Activated gamma-delta T cell treated with Interleukin-2 at 50 U/mL for 16 hours (primary cell): ENCODE measurements around the gene SBF2.
"Not testable (repeated sequence)": the region's sequence is repeated elsewhere in the genome, so short reads cannot be mapped to it uniquely, and the experiment has no call there.

Experiments
- DNase-seq: peaks from one replicate; pipeline ENCODE4 v3.0.0-alpha.2; 2020

SBF2 gene

GRCh38 chr11:10160350-10160749 is 133.7 kb downstream of the SBF2 start:
- no peak for DNase-seq

GRCh38 chr11:10158461-10158860 is 135.6 kb downstream of the SBF2 start:
- DNase-seq: no peak

- DNase-seq: no peak
Measured at GRCh38 chr11:10155793-10156490, 138.1 kb downstream of the SBF2 start.

DNA sequence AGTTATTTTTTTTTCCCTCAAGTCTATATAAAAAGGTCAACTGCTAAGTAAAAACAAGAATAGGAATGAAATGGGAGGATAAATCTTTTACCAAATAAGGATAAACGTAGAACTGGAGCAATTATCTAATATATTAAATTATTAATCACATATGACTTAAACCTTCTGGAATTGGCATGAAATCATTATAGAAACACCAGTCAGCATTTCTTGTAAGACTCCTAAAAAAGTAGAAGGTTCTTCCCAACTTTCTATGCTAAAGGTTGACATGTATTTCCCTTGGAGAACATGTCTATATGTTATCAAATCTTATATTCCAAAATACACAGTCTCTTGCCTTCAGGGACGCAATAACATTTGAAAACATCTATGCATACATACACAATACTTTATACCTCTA is 143.2 kb downstream of the SBF2 start:
- DNase-seq: no peak

DNA sequence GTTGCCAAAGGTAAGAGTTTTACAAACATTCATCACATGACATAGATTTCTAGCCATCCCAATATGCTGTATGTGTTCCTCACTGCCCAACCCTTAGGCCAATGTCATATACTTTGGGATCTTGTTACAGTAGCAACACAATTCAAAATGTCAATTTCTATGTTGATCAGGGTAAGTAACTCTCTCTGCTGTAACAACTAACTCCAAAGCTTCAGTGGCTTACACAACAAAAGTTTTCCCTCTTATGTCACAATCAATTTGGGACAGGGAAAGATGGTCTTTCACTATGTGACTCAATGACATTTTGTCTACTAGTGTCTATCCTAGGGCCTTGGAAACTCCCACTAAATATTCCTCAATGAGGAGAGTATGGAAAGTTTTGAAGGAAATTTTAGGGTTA is 144.5 kb downstream of the SBF2 start:
- no peak for DNase-seq

GRCh38 chr11:10147195-10147594 is 146.8 kb downstream of the SBF2 start:
- no peak for DNase-seq

DNA sequence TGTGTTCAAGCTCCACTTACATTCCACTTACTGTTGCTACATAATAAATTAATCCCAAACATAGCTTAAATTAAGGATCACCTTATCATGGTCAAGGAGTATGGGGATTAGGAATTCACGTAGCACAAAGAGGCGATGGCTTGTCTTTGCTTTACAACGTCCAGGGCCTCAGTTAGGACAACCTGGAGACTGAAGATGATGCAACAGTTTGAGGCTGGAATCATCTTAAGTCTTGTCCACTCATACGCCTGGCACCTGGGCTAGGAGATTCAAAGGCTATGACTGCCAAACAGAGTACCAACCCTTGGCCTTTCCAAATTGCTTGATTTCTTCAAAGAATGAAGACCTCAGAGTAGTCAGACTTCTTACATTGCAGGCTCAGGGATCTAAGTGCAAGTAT is 149.1 kb downstream of the SBF2 start:
- no peak for DNase-seq

DNA sequence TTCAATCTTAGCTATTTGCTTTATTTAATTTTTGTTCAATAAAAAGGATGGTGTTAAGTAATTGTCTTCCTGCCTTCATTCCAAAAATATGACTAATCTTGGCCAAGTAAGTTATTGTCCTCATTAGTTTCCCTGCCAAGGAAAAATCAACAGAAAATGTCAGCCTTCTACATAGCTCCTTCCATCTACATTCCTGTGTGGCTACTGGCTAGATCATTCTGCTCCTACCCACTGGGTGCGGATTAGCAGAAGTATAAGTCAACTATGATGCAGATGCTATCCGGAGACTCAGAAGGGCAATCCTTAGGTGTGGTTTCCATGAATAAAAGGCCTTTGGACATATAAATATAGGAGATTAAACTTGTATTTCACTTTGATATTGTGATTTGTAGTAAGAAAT is 154.4 kb downstream of the SBF2 start:
- DNase-seq: no peak

- DNase-seq: no peak
Measured at GRCh38 chr11:10139143-10139542, 154.9 kb downstream of the SBF2 start.

DNA sequence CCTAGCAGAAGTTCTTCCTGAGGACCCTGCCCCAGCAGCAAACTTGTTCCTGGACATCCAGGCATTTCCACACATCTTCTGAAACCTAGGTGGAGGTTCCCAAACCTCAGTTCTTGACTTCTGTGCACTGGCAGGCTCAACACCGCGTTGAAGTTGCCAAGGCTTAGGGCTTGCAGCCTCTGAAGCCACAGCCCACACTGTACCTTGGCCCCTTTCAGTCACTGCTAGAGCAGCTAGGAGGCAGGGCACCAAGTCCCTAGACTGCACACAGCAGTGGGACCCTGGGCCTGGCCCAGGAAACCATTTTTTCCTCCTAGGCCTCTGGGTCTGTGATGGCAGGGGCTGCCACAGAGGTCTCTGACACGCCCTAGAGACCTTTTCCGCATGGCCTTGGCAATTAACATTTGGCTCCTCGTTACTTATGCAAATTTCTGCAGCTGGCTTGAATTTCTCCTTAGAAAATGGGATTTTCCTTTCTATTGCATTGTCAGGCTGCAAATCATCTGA is 159.0 kb downstream of the SBF2 start:
- no peak for DNase-seq

- DNase-seq: not testable (repeated sequence)
Measured at GRCh38 chr11:10134226-10134625, 159.8 kb downstream of the SBF2 start.

GRCh38 chr11:10133251-10133650 is 160.8 kb downstream of the SBF2 start:
- DNase-seq: not testable (repeated sequence)

- DNase-seq: no peak
Measured at GRCh38 chr11:10130875-10131274, 163.1 kb downstream of the SBF2 start.

DNA sequence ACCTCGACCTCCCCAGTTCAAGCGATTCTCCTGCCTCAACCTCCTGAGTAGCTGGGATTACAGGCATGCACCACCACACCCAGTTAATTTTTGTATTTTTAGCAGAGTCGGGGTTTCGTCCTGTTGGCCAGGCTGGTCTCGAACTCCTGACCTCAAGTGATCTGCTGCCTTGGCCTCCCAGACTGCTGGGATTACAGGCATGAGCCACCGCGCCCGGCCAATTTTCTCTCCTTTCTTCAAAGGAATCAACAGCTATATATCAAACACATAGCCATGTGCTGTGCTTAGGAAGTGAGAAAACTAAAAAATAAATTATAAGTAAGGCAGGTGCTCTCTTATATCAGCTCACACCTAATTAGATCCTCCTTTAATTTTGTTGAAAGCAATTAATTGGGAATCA is 164.8 kb downstream of the SBF2 start:
- not testable (repeated sequence) for DNase-seq

GRCh38 chr11:10125522-10126133 is 168.4 kb downstream of the SBF2 start:
- no peak for DNase-seq

DNA sequence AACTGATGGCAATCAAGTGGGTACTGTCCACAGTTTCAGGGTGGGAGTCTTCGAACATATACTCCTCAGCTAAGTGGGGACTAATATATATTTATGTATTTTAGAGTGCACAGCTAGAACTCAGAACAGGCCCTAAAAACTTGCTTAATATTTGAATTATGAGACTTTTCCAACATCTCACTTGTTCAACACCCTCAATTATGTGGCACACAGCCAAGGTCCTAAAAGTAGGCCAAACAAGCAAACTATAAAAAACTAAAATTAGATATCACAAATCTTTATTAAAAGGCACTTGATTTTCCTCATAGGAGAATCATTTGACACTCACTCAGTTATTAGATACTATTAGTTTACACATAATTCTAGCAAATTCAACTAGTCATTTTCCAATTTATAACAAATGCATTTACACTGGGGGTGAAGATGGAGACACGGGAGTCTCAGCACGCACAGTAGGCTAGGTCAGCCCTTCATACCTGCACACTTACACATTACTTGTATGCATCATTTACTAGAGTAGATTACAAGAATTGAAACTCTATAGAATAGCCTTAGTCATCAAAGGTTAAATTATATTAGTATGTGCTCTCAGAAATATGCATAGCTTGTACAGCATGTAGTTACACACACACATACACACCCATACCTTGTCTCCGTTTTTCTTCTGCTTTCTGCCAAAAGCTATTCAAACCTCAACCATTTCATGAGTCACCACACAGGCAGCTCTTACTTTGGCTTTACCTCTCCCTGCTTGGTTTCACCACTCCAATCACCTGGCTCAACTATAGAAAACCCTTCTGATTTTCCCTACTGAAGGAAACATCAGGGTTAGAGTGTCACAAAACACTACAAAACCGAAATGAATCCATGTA is 171.5 kb downstream of the SBF2 start:
- no peak for DNase-seq

- no peak for DNase-seq
Measured at GRCh38 chr11:10118865-10119264, 175.2 kb downstream of the SBF2 start.

DNA sequence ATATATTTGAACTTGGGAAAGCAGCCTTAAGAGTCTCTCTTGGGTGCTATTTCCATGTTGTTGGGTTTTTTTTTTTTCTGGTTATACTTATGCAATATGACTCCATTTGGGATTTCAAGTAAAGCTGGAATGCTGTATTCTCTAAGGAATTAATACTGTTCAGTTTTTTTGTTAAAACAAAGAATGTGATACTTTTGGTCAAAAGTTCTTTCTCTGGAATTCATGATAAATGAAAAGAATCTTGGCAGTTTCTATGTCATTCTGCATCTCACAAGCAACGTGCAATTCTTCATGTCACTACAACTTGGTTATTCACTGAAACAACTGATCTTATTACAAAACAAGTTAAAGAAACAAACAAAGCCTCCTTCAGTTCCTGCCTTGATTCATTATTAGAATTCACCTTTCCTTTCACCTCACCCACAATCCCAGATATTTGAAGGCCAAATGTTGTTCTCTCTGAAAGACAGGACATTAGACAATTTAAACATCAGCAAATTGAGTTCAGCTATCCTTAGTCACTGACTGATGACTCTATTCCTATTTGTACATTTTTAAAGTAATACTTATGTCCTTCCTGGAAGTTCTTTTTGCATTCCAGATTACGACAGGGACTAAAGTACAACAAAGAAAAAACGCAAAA is 176.2 kb downstream of the SBF2 start:
- no peak for DNase-seq

- DNase-seq: no peak
Measured at GRCh38 chr11:10116588-10116987, 177.4 kb downstream of the SBF2 start.

- DNase-seq: no peak
Measured at GRCh38 chr11:10114593-10115404, 179.2 kb downstream of the SBF2 start.

DNA sequence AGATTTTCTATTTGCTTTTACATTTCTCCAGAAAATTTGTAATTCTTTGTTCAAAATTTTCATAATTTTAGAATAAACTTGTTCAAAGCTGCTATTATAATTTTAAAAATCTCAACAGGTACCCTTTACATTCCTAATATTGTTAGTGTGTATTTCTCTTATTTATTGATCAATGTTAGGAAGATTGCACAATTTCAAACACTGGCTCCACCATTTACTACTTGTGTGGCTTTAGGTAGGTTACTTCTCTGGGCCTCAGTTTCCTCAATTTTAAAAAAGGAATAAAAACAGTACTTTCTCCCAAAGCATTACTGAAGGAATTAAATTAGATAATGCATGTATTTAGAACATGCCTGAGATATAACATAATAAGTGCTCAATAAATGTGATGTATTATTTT is 180.2 kb downstream of the SBF2 start:
- no peak for DNase-seq

- no peak for DNase-seq
Measured at GRCh38 chr11:10109806-10110205, 184.2 kb downstream of the SBF2 start.
